ENCODE measurements around the gene INPP5D.

- no peak for TF ChIP-seq RARB (CRISPR knock-in tag; IDR thresholded peaks at IDR 0.05)
- no peak for TF ChIP-seq ESRRG (CRISPR knock-in tag; IDR thresholded peaks at IDR 0.05)
- no peak for TF ChIP-seq ARNTL (CRISPR knock-in tag; IDR thresholded peaks at IDR 0.05; ENCODE audit: borderline replicate concordance, low read depth)
- TF ChIP-seq GLIS3 (CRISPR knock-in tag; IDR thresholded peaks at IDR 0.05) = no peak
- no peak for TF ChIP-seq CSRNP3 (CRISPR knock-in tag; IDR thresholded peaks at IDR 0.05)
These were observed 57.2 kb downstream of the INPP5D start for GRCh38 chr2:233117351-233117750.

Measured in SK-N-SH treated with all-trans-retinoic acid at 6 μM for 48 hours (cell line).